CD4-positive, alpha-beta T cell treated with Interleukin-10 for 1 hour (primary cell): ENCODE data around the gene NEAT1.
A peak's percentile ranks its signal among the peaks of the same experiment; 100 is the strongest.
"Not testable (repeated sequence)": the region's sequence is repeated elsewhere in the genome, so short reads cannot be mapped to it uniquely, and the experiment has no call there.

Experiments used
- DNase-seq: peaks from one replicate; pipeline ENCODE4 v3.0.0-alpha.2; 2020

The NEAT1 gene

DNA sequence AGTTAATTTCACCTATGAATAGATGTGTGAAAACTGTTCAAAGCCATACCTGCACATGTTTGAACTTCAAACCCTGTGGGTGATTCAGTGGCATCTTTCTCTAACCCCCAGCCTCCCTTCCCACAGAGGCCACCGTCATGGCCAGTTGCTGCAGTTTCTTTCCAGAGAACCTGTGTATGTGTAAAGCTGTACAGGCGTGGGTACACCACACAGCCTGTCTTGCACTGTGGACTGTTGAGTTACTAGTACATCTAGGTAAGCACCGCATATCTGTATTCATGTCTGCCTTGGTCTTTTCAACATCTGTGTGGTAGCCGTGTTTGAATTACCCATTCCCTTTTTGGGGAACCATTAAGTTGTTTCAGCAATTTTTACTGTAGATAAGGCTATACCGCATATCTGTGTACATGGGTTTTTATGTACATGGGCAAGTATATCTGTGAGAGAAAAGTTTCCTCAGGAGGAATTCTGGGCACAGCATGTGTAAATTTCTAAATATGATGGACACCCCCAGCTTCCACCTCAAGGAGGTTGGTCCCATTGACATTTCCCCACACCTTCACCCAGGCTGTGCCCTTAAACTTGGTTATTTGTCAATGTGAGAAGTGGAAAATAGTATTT is 13.9 kb downstream of the NEAT1 start:
- DNase-seq: peak; percentile 39

DNA sequence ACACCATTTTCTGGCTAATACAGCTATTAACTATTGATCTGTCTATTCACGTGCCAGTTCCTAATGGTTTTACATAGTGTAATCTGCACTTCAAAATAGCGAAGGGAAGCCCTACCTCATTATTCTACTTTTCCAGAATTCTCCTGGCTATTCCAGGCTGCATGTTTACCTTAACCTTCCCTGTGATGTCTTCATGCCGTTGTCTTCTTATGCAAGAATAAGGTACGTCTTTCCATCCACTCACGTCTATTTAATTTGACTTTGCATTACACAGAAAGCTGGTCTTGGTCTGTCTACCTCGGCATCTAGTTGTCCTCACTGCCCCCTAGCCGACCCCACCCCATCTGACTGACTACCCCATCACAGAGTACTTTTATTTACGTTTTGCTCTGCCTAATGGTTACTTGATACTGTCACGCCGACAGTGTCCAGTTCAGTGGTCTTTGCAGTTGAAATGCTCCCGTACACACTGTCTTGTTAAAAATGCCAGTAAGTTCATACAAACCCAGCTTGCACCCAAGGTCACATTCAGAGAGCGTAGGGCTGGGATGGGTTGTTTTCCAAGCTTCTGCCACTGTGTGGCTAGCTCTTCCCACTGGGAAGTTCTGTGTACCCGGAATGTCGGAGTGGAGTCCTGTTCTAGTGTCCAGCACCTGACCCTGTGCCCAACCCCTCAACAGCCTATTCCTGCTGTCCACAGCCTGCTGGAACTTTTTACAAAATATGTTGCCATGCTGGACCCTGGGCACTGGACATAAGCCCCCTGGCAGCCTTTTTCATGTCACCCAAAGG is 15.0 kb downstream of the NEAT1 start:
- peak; percentile 14 for DNase-seq

DNA sequence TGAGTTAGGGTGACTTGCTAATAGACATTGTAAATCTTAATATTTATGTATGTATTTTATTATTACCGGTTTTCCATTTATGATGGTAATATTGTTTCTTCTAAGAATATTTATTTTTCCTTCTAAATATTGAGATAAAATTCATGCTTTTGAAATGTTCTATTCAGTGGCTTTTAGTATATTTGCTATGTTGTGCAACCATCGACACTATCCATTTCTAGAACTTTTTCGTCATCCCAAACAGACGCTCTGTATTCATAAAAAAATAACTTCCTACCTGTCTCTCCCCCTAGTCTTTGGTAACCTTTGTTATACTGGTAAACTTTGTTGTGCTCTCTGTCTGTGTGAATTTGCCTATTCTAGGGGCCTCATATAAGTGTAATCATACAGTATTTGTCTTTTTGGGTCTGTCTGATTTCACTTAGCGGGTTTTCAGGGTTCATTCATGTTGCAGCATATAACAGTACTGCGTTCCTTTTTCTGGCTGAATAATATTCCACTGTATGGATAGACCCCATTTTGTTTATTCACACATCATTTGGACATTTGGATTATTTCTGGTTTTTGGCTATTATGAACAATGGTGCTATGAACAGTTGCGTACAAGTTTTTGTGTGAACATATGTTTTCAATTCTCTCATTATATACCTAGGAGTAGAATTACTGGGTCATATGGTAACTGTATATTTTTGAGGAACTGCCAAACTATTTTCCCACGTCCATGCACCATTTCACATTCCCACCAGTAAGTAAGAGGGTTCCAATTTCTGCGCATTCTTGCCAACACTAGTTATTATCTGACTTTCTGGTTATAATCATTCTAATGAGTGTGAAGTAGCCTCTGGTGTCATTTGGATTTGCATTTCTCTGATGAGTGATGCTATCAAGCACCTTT is 15.9 kb downstream of the NEAT1 start:
- peak; percentile 21 for DNase-seq

DNA sequence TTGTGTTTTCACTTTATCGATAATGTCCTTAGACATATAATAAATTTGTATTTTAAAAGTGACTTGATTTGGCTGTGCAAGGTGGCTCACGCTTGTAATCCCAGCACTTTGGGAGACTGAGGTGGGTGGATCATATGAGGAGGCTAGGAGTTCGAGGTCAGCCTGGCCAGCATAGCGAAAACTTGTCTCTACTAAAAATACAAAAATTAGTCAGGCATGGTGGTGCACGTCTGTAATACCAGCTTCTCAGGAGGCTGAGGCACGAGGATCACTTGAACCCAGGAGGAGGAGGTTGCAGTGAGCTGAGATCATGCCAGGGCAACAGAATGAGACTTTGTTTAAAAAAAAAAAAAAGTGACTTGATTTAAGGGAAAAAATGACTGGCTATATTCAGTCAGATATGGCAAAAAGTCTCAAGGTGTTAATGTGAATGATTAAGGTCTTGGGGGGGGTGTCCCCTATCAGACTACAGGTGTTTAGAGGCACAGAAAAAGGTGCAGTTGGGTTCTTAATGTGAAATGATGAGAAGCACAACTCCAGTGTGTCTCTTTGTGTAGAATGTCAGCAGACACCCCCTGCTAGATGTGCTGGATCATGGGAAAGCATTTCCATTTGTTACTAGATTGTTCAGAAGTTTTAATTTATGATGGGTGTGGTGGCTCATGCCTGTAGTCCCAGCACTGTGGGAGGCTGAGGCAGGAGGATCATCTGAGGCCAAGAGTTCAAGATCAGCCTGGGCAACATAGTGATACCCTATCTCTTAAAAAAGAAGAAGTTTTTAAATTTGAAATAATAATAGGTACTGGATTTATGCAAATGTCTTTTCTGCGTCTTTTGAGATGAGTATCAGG is 17.0 kb downstream of the NEAT1 start:
- peak; percentile 22 for DNase-seq

- peak; percentile 30 for DNase-seq
These were observed 18.4 kb downstream of the NEAT1 start for GRCh38 chr11:65440831-65441499.

DNA sequence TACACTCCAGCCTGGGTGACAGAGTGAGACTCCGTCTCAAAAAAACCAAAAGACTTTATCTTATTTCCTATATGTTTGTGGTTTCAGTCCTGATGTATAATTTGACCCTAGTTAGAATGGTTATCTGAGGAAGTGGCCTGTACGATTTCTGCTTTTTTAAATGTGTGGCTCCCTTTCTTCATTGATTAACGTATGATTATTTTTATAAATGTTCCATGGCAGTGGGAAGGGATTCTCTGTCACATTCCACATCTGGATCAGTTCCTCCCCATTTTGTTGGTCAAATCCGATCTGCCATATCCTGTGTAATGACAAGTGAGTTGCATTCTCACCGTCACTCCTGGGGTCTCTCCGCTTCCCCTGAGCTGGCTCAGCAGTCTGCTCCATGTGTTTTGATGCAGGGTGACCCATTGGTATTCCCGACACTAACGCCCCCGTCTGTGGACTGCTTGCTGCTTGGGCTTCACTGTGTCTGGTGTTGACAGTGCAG is 20.3 kb downstream of the NEAT1 start:
- DNase-seq: no peak

DNA sequence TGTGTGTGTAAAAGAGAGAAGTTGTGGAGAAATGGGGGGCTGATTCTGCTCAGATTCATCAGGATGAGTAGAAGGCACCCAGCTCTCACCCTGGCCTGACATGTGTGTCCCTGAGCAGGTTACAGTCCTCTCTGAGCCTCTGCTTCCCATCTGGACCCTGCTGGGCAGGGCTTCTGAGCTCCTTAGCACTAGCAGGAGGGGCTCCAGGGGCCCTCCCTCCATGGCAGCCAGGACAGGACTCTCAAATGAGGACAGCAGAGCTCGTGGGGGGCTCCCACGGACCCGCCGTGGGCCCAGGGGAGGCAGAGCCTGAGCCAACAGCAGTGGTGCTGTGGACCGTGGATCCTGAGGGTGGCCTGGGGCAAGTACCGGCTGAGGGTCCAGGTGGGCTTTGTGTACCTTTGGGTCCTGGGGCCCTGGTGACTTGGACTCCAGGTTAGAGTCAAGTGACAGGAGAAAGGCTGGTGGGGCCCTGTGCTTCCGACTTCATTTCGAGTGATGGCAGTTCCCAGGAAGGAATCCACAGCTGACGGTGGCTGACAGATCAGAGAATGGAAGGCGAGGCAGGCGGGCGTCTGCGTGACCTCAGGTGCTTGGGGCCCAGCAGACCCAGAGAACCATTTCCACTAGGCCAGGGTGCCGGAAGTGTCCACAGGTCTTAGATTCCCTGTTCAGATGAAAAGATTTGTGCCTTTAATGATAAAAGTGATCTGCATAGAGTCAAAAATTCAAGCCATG is 21.9 kb downstream of the NEAT1 start:
- no peak for DNase-seq

DNA sequence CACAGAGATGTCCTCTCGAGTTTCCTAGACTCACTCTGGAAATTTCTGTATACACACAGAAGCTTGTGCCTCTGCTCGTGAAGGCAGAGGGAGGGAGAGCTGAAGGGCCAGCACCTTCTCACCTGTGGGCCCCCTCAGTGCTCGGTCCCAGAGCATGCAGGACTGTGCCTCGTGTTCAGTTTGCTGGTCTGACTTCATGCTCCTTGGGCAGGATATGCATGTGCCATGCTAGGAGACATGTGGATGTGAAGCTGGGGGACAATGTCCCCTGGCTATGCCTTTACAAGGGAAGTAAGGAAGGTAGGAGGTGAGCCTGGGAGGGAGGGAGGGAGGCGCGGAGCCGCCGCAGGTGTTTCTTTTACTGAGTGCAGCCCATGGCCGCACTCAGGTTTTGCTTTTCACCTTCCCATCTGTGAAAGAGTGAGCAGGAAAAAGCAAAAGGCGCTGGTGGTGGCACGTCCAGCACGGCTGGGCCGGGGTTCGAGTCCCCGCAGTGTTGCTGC is 22.6 kb downstream of the NEAT1 start:
- DNase-seq: peak; percentile 34

DNA sequence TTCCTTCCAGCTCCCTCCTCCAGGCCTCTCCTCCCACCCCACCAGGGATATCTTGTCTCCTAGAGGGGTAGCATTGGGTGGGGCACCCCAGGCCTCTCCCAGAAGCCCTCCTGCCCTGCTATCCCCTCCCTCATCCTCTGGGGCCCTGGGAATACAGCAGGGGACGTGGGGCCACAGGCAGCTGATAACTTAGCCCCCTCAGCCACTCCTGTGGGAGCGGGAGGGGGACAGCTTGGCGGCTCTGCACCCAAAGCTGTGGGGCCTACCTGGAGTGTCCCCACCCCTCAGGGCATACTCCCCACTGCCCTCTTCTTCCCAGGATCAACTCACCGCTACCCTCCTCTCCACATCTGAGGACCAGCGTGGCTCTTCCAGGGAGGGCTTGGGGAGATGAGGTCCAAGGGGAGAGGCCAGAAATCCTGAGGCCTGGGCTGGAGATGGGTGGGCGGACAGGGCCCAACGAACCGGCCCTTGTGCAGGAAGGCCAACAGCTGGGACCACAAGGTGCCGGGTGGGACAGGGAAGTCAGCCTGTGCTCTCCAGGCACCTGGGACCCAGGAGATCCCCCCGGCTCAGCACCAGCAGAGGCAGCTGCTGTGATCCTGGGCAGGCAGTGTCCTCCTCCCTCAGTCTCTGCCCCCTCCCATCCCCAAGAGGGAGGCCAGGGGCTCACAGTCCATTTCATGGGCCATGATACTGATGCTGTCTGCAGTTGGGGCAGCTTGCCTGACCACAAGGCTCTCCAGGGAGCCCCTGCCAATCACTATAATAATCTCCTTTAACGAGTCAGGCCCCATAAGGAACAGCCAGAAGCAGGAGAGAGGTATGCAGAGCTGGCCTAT is 23.2 kb downstream of the NEAT1 start:
- DNase-seq: peak; percentile 29

DNA sequence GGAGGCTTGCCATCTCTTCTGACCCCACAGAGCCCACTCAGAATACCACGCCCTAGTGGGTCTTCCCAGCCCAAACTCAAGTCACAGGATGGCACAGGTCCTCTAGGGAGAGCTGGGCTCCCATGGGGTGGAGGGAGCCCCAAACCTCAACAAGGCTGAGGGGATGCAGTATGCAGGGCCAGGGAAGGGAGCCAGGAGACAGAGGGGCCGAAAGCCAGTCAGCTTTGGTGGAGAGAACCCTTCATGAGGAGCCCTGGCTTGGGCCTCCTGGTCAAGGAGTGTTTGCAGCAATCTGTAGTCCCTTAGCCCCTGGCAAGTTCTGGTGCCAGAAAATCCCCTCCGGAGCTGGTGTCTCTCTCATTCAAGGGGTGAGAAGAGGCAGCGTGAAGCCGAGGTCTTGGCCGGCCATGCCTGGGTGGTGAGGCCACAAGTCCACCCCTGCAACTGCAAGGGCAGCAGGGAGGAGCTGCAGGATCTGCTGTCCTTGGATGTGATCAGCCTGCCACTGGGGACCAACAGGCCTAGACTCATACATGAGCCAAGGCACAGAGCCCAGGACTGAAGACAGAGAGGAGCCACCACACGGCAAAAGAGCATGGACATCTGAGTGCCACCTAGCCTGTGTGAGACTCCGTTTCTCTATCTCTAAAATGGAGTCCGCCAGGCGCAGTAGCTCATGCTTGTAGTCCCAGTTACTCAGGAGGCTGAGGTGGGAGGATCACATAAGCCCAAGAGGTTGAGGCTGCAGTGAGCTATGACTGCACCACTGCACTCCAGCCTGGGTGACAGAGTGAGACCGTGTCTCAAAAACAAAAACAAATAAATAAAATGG is 24.1 kb downstream of the NEAT1 start:
- peak; percentile 43 for DNase-seq

DNA sequence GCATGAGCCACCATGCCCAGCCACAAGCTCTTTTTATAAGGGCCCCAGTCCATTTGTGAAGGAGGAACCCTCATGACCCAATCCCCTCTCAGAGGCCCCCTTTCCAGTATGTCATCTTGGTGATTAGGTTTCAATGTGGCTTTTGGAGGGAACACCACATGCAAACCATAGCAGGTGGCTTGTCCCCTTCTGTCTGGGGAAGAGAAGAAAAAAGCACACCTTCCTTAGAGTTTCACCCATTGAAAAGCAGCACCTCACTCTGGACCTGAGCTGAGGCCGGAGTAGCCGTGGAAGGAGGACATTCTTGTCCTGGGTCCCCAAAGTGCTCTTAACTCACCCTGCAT is 25.4 kb downstream of the NEAT1 start:
- DNase-seq: peak; percentile 39

DNA sequence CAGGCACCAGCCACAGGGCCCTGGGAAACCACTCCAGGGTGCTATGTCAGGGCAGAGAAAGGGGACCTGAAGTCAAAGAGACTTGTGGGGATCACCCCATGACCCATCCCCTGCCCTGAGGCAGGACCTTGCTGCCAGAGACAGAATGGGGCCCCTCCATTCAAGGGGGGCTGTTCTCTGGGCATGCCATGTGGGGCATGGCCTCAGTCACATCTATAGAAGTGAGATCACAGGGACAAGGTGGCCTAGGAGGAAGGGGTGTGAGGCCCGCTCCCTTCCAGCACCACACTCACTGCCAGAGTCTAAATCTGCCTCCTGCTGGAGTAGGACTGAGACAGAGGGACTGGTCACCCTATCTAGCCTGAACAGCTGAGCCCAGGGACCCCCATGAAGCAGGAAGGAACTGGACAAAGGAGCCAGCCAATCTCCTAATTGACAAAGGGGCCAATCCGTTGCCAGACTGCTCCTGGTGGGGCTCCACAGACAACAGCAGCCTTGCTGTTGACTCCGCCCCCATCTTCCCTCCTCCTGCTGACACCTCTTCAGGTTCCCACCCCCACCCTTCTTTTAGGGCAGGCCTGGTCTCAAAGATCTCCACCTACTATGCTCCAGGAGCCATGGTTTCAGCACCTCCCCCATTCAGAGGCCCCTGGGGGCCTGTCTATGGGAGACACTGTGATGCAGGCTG is 26.0 kb downstream of the NEAT1 start:
- peak; percentile 57 for DNase-seq

- not testable (repeated sequence) for DNase-seq
These were observed 28.7 kb downstream of the NEAT1 start for GRCh38 chr11:65451301-65451700.

- not testable (repeated sequence) for DNase-seq
These were observed 29.7 kb downstream of the NEAT1 start for GRCh38 chr11:65452259-65452658.

- no peak for DNase-seq
These were observed 30.4 kb downstream of the NEAT1 start for GRCh38 chr11:65452806-65453490.

DNA sequence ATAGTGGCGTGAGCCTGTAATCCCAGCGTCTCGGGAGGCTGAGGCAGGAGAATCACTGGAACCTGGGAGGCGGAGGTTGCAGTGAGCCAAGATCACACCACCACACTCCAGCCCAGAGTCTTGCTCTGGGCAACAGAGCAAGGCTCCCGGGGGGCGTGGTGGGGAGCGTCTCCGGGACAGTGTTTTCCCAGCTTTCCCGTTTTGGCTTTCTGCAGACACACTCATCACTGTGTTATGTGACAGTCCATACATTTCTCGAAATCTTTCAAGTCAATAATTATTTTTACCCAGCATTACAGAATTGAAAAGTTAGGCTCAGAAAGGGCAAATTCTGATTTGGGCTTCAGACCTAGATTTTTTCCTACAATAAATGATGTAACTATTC is 31.7 kb downstream of the NEAT1 start:
- DNase-seq: no peak

DNA sequence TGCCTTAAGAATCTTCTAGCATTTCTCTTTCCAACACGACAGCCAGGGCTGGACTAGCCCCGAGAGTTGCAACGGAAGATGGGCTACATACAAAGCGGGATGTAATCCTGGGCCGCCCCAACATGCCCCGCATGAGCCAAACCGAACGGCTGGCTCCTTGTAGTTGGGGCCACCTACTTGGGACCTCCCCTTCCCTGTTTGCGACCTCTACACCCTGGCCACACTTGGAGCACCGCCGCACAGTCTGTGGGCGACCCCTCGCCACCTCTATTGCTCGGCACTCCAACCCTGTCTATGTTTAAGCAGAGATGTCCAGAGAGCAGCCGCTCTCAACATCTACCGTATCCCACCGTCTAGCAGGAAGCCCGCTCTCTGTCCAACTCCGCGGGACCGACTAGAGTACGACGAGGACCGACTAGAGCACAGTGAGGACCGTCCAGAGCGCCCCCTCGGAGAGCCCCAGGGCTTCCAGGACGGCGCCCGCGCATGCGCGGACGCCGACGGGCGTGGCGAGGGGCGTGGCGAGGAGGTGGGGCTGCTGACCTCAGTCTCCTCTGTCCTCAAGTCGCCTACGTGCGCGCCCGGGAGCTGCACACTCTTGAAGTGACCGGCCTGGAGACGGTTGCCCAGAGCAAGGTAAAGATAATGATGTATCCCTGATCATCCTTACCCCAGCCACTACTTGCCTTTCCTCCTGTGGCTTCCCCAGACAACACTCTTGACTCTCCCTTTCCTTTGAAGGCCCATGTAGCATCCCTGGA is 32.3 kb downstream of the NEAT1 start:
- DNase-seq: peak; percentile 87
